Muscle of leg (tissue), 11 donors: ENCODE data around the gene TAS1R1. TPM values are rescaled to one million over a fixed set of nuclear protein-coding genes. Genes with fewer than 3 reads are reported as not detected.

Experiments
- DNase-seq: peaks from one replicate; pipeline ENCODE4 v3.0.0; 2013
- H3K27ac ChIP-seq: one replicate; pipeline ENCODE4 v1.5.1; 2013; ENCODE audit warnings: mild to moderate bottlenecking, low read length, control low read depth
- H3K27me3 ChIP-seq: one replicate; pipeline ENCODE4 v1.6.1; 2013; ENCODE audit warnings: low read length; ENCODE audit not compliant: control insufficient read depth, insufficient read depth
- H3K36me3 ChIP-seq: one replicate; pipeline ENCODE4 v1.6.1; 2013; ENCODE audit warnings: low read length; ENCODE audit not compliant: control insufficient read depth, insufficient read depth
- H3K4me1 ChIP-seq: one replicate; pipeline ENCODE4 v1.6.1; 2013; ENCODE audit warnings: low read length; ENCODE audit not compliant: control insufficient read depth, insufficient read depth
- H3K4me3 ChIP-seq: one replicate; pipeline ENCODE4 v1.5.1; 2013; ENCODE audit warnings: low read length, control low read depth
- H3K9me3 ChIP-seq: replicated peaks from 2 replicates; pipeline ENCODE4 v1.6.1; 2013; ENCODE audit warnings: low read depth, low read length; ENCODE audit not compliant: control insufficient read depth
- WGBS: methylation state at CpG from one replicate; pipeline ENCODE4 v1.1.5; 2013; ENCODE audit warnings: missing lambda C conversion rate; ENCODE audit not compliant: insufficient coverage; 5-methylcytosine and 5-hydroxymethylcytosine counted together
- polyA plus RNA-seq, 8 donors: library from polyadenylated mRNA; unstranded; fragments of 120-200 nt; gene quantifications; one replicate each; pipeline versions ENCODE4 v1.2.1 to v1.2.3, GENCODE V29; 2013; ENCODE audit warnings: inconsistent platforms in 1 of 8, low replicate concordance in 1 of 8; ENCODE audit not compliant: insufficient read length in 8 of 8, insufficient read depth in 1 of 8
- total RNA-seq: library from RNA; stranded (reverse); fragments of 120-200 nt; gene quantifications from one replicate; pipeline ENCODE4 v1.2.4, GENCODE V29; 2013

The TAS1R1 gene
- total and polyA plus RNA-seq, 9 donors: 2.7 to 9.7 (median 5.8) TPM

GRCh38 chr1:6588128-6588892 lies 33.2 kb downstream of the TAS1R1 start:
- Histone ChIP-seq H3K9me3 (no peaks in the 10 kb centered on the region), H3K36me3 (peaks cover 63% of the 10 kb centered on the region), H3K27me3 (no peaks in the 10 kb centered on the region), H3K4me3 (no peak overlapping the region), H3K4me1 (peaks cover 56% of the 10 kb centered on the region), H3K27ac (no peak overlapping the region)
- no peak for DNase-seq
- WGBS: 70% methylated on average over 17 of the region's 25 CpGs

- 48% methylated on average over 18 of the region's 24 CpGs for WGBS
- DNase-seq: no peak
Measured at GRCh38 chr1:6588893-6589520, 33.9 kb downstream of the TAS1R1 start.

GRCh38 chr1:6590046-6590445 lies 34.9 kb downstream of the TAS1R1 start:
- Histone ChIP-seq H3K4me1 (peaks cover 56% of the 10 kb centered on the region), H3K9me3 (no peaks in the 10 kb centered on the region), H3K36me3 (peaks cover 75% of the 10 kb centered on the region), H3K27ac (no peak overlapping the region), H3K4me3 (no peak overlapping the region), H3K27me3 (no peaks in the 10 kb centered on the region)
- WGBS: 85% methylated on average over 7 of the region's 7 CpGs
- DNase-seq: no peak

More at GRCh38 chr1:6588893-6589520, 33.9 kb downstream of the TAS1R1 start:
- no peaks in the 10 kb centered on the region for H3K27me3 ChIP-seq
- peaks cover 70% of the 10 kb centered on the region for H3K36me3 ChIP-seq
- no peak overlapping the region for H3K4me3 ChIP-seq
- peak overlapping the region; percentile 17 for H3K27ac ChIP-seq
- no peaks in the 10 kb centered on the region for H3K9me3 ChIP-seq
- peaks cover 56% of the 10 kb centered on the region for H3K4me1 ChIP-seq

- Histone ChIP-seq H3K27ac (no peak overlapping the region), H3K27me3 (no peaks in the 10 kb centered on the region), H3K9me3 (no peaks in the 10 kb centered on the region), H3K4me1 (peaks cover 54% of the 10 kb centered on the region), H3K4me3 (no peak overlapping the region), H3K36me3 (peaks cover 84% of the 10 kb centered on the region)
- DNase-seq: no peak
- 90% methylated on average over 13 of the region's 13 CpGs for WGBS
Measured at GRCh38 chr1:6591222-6591621, 36.1 kb downstream of the TAS1R1 start.

DNA sequence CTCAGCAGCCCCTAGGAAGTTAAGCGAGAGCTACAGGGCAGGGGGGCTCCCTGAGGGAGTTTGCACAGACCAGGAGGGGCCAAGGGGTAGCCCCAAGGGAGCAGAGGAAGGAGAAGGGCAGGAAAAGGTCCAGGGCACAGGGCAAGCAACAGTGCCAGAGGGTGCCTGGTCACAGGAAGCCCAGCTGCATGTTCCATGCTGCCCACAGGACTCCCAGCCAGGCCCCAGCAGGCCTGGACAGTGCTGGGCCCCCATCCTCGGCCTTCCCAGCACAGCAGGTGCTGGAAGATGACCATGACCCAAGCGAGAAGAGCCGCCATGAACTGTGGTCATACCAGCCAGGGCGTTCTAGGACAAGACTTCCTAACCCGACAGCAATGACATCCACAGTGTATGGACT lies 36.5 kb downstream of the TAS1R1 start:
- no peak for DNase-seq
- no peak overlapping the region for H3K4me3 ChIP-seq

DNA sequence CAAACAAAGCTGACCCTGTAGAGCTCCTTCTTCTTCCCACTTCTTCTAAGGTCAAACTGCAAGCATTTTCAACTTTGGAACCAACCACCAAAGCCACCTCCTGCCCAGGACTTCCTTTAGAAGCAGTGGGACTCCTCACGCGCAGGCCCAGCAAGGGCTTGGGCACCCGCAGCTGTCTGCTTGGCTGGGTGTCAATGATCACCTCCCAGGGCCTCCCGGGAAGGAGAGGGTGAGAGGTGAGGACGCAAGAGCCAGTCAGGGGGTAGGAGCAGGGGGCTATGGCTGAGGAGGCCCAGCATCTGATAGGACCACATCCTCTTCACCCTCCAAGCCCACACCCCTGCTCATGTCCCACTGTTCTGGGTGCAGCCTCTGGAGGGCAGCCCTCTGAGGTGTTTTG lies 37.3 kb downstream of the TAS1R1 start:
- WGBS: no CpG with 5 or more reads among the region's 5 CpGs
- DNase-seq: peak; percentile 44
- Histone ChIP-seq H3K9me3 (no peaks in the 10 kb centered on the region), H3K27ac (peak overlapping the region; percentile 55), H3K27me3 (no peaks in the 10 kb centered on the region), H3K36me3 (peaks cover 94% of the 10 kb centered on the region), H3K4me3 (no peak overlapping the region), H3K4me1 (peaks cover 52% of the 10 kb centered on the region)

More for the DNA sequence above, 36.5 kb downstream of the TAS1R1 start:
- Histone ChIP-seq H3K36me3 (peaks cover 86% of the 10 kb centered on the region), H3K4me1 (peaks cover 52% of the 10 kb centered on the region), H3K9me3 (no peaks in the 10 kb centered on the region), H3K27me3 (no peaks in the 10 kb centered on the region), H3K27ac (no peak overlapping the region)
- WGBS: 74% methylated on average over 6 of the region's 6 CpGs

GRCh38 chr1:6592865-6593593 lies 37.9 kb downstream of the TAS1R1 start:
- no peak for DNase-seq
- Histone ChIP-seq H3K36me3 (peaks cover 95% of the 10 kb centered on the region), H3K27me3 (no peaks in the 10 kb centered on the region), H3K27ac (peak overlapping the region; percentile 55), H3K9me3 (no peaks in the 10 kb centered on the region), H3K4me3 (no peak overlapping the region), H3K4me1 (peaks cover 52% of the 10 kb centered on the region)
- WGBS: 90% methylated on average over 36 of the region's 38 CpGs

GRCh38 chr1:6593810-6594209 lies 38.7 kb downstream of the TAS1R1 start:
- 92% methylated on average over 14 of the region's 15 CpGs for WGBS
- H3K4me3 ChIP-seq: no peak overlapping the region
- H3K4me1 ChIP-seq: peaks cover 47% of the 10 kb centered on the region
- H3K9me3 ChIP-seq: no peaks in the 10 kb centered on the region
- no peak overlapping the region for H3K27ac ChIP-seq
- no peak for DNase-seq
- no peaks in the 10 kb centered on the region for H3K27me3 ChIP-seq
- peaks cover 92% of the 10 kb centered on the region for H3K36me3 ChIP-seq

DNA sequence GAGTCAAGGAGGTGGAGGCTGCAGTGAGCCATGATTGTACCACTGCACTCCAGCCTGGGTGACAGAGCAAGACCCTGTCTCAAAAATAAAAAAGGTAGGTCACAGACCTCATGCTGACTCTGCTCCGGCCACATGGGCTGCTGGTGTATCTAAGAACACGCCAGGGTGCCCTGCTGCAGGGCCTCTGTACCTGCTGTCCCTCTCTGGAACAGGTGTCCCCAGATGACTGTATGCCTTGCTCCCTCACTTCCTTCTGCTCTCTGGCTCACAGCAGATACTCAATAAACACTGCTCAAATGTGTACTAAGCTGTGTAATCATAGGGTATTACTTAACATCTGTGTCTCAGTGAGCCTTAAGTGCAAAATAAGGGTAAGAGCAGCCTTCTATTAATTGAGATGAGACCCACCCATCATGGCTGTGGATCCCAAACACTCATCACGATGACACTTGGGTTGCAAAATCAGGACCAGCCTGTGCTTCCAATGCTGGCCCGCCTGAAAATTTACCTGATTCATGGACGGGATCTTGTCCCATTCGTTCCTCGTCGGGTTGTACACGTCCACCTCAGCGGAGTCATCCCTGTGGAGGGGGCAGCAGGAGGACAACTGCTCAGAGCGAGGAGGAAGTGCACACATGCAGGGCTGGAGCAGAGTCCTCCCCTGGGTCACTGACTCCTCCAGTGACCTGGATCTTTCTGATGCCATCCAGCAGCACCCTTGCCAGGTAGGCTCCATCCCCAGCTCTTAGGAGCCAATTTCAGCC lies 40.1 kb downstream of the TAS1R1 start:
- peaks cover 87% of the 10 kb centered on the region for H3K36me3 ChIP-seq
- H3K4me1 ChIP-seq: peaks cover 48% of the 10 kb centered on the region
- no peak overlapping the region for H3K27ac ChIP-seq
- H3K4me3 ChIP-seq: no peak overlapping the region
- DNase-seq: no peak
- 96% methylated on average over 11 of the region's 11 CpGs for WGBS
- H3K9me3 ChIP-seq: no peaks in the 10 kb centered on the region
- no peaks in the 10 kb centered on the region for H3K27me3 ChIP-seq
